ENCODE data around the gene B3GALT6.

- TF ChIP-seq POLR2A (IDR thresholded peaks at IDR 0.05), result no peak
- TF ChIP-seq, protein P1, sequence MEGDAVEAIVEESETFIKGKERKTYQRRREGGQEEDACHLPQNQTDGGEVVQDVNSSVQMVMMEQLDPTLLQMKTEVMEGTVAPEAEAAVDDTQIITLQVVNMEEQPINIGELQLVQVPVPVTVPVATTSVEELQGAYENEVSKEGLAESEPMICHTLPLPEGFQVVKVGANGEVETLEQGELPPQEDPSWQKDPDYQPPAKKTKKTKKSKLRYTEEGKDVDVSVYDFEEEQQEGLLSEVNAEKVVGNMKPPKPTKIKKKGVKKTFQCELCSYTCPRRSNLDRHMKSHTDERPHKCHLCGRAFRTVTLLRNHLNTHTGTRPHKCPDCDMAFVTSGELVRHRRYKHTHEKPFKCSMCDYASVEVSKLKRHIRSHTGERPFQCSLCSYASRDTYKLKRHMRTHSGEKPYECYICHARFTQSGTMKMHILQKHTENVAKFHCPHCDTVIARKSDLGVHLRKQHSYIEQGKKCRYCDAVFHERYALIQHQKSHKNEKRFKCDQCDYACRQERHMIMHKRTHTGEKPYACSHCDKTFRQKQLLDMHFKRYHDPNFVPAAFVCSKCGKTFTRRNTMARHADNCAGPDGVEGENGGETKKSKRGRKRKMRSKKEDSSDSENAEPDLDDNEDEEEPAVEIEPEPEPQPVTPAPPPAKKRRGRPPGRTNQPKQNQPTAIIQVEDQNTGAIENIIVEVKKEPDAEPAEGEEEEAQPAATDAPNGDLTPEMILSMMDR (IDR thresholded peaks at IDR 0.05), result no peak
Measured at GRCh38 chr1:1259119-1259488, 27.1 kb downstream of the B3GALT6 start.
